GM12873 (cell line): ENCODE results near the gene TAX1BP3.

Source experiments
- CTCF ChIP-seq: IDR thresholded peaks from 2 replicates; pipeline ENCODE4 v1.5.1; 2012; ENCODE audit warnings: low read depth, mild to moderate bottlenecking, moderate library complexity, low read length, control low read depth; ENCODE audit not compliant: insufficient read depth; ENCODE audit errors: missing control alignments

Gene TAX1BP3

GRCh38 chr17:3675886-3676285 lies 7.5 kb upstream of the TAX1BP3 start:
- no peak for TF ChIP-seq CTCF

GRCh38 chr17:3672571-3672970 lies 4.2 kb upstream of the TAX1BP3 start:
- TF ChIP-seq CTCF: no peak

GRCh38 chr17:3669548-3669947 lies 1.2 kb upstream of the TAX1BP3 start:
- no peak for TF ChIP-seq CTCF

GRCh38 chr17:3669085-3669347 lies 638 bp upstream of the TAX1BP3 start:
- TF ChIP-seq CTCF: no peak

- TF ChIP-seq CTCF: no peak
These were observed 756 bp downstream of the TAX1BP3 start for GRCh38 chr17:3667366-3668278.

- no peak for TF ChIP-seq CTCF
These were observed 1.9 kb downstream of the TAX1BP3 start for GRCh38 chr17:3666516-3666915.

GRCh38 chr17:3665834-3666233 lies 2.5 kb downstream of the TAX1BP3 start:
- TF ChIP-seq CTCF: no peak
